SK-N-SH (cell line): ENCODE measurements around the gene IGF1R. TPM values are rescaled to one million over a fixed set of nuclear protein-coding genes. Genes with fewer than 3 reads are reported as not detected.

ENCODE experiments used
- CTCF ChIA-PET: fragments of 300-600, 350-600 bp; formaldehyde crosslinking; extraction: SDS; loops from one replicate; lab custom pipeline; 2021; lab: Yijun Ruan, JAX
- POLR2A ChIA-PET: fragments of 350-600 bp; sonication (Branson Sonifier 250); formaldehyde crosslinking; extraction: SDS; loops from one replicate; lab custom pipeline; 2020; ENCODE audit warnings: antibody characterized with exemption, inconsistent platforms; lab: Yijun Ruan, JAX
- DNase-seq: peaks from one replicate; pipeline ENCODE4 v3.0.0; 2012
- H2AFZ ChIP-seq: fragments of 200-600 bp; sonication (generic); 2 replicates; pipeline ENCODE4 v1.8.1; 2016; ENCODE audit warnings: antibody characterized with exemption, mild to moderate bottlenecking, low read depth
- H3F3A ChIP-seq: fragments of 200-600 bp; sonication (generic); replicated peaks from 2 replicates; pipeline ENCODE3; 2016; ENCODE audit warnings: antibody characterized with exemption, mild to moderate bottlenecking; ENCODE audit not compliant: insufficient read depth
- H3K27ac ChIP-seq, 2 experiments: fragments of 200-500 bp in 1 of 2; fragments of 200-600 bp in 1 of 2; sonication (Bioruptor generic) in 1 of 2; sonication (generic), shearing (Covaris generic) in 1 of 2; 2 replicates each; pipeline versions ENCODE4 v1.5.1 to v1.6.1; 2014 to 2016; ENCODE audit warnings: low read depth in 2 of 2, inconsistent platforms in 1 of 2, low read length in 1 of 2, mild to moderate bottlenecking in 1 of 2, mixed read lengths in 1 of 2
- H3K27me3 ChIP-seq: fragments of 200-600 bp; sonication (generic), shearing (Covaris generic); 2 replicates; pipeline ENCODE4 v1.6.1; 2016; ENCODE audit warnings: mixed run types; ENCODE audit not compliant: insufficient read depth
- H3K36me3 ChIP-seq, 2 experiments: fragments of 200-500 bp in 1 of 2; fragments of 200-600 bp in 1 of 2; sonication (Bioruptor generic) in 1 of 2; sonication (generic) in 1 of 2; replicated peaks in 1 of 2; 2 replicates each; pipeline versions ENCODE3 to v1.5.1; 2014 to 2016; ENCODE audit warnings: low read length in 1 of 2, mild to moderate bottlenecking in 1 of 2; ENCODE audit not compliant: insufficient read depth in 2 of 2, control insufficient read depth in 1 of 2
- H3K4me1 ChIP-seq, 2 experiments: fragments of 200-500 bp in 1 of 2; fragments of 200-600 bp in 1 of 2; sonication (Bioruptor generic) in 1 of 2; sonication (generic), shearing (Covaris generic) in 1 of 2; 2 replicates each; pipeline versions ENCODE4 v1.5.1 to v1.6.1; 2014 to 2016; ENCODE audit warnings: low read depth in 1 of 2, low read length in 1 of 2, mixed run types in 1 of 2; ENCODE audit not compliant: insufficient read depth in 2 of 2, control insufficient read depth in 1 of 2
- H3K4me2 ChIP-seq: fragments of 200-600 bp; sonication (generic), shearing (Covaris generic); 2 replicates; pipeline ENCODE4 v1.6.1; 2017; ENCODE audit warnings: mixed run types
- H3K4me3 ChIP-seq, 2 experiments: fragments of 200-500 bp in 1 of 2; fragments of 200-600 bp in 1 of 2; sonication (Bioruptor generic) in 1 of 2; sonication (generic), shearing (Covaris generic) in 1 of 2; 2 replicates each; pipeline versions ENCODE4 v1.5.1 to v1.8.1; 2014 to 2016; ENCODE audit warnings: low read depth in 2 of 2, inconsistent platforms in 1 of 2, low read length in 1 of 2, mild to moderate bottlenecking in 1 of 2, mixed read lengths in 1 of 2, moderate library complexity in 1 of 2
- H3K79me2 ChIP-seq: fragments of 200-600 bp; sonication (generic); 2 replicates; pipeline ENCODE4 v1.8.1; 2017; ENCODE audit warnings: mild to moderate bottlenecking; ENCODE audit not compliant: insufficient read depth
- H3K9ac ChIP-seq: fragments of 200-600 bp; sonication (generic); 2 replicates; pipeline ENCODE4 v1.6.1; 2017; ENCODE audit warnings: mixed run types
- H3K9me2 ChIP-seq: fragments of 200-600 bp; sonication (generic); 2 replicates; pipeline ENCODE4 v1.6.1; 2017; ENCODE audit warnings: mixed run types
- H3K9me3 ChIP-seq: fragments of 200-600 bp; sonication (generic); 2 replicates; pipeline ENCODE4 v1.6.1; 2017; ENCODE audit warnings: mixed run types, mild to moderate bottlenecking, moderate library complexity
- H4K20me1 ChIP-seq: fragments of 200-600 bp; sonication (generic); 2 replicates; pipeline ENCODE4 v1.6.1; 2017; ENCODE audit warnings: mild to moderate bottlenecking, mixed run types; ENCODE audit not compliant: insufficient read depth
- CTCF ChIP-seq: fragments of 200-600 bp; sonication (generic); IDR thresholded peaks from 2 replicates; pipeline ENCODE4 v1.6.1; 2017; ENCODE audit warnings: antibody characterized with exemption, mild to moderate bottlenecking, moderate library complexity
- ELF1 ChIP-seq: IDR thresholded peaks from 2 replicates; pipeline ENCODE4 v1.4.0; 2012
- FOSL2 ChIP-seq: IDR thresholded peaks from 2 replicates; pipeline ENCODE4 v1.4.0; 2012; ENCODE audit warnings: low read depth, mild to moderate bottlenecking, moderate library complexity, borderline replicate concordance
- FOXJ3 ChIP-seq: sonication (generic); formaldehyde crosslinking; IDR thresholded peaks from 2 replicates; pipeline ENCODE4 v1.5.1; 2020; ENCODE audit warnings: mild to moderate bottlenecking, missing genetic modification reagents
- GATA2 ChIP-seq: sonication (generic); formaldehyde crosslinking; IDR thresholded peaks from 2 replicates; pipeline ENCODE4 v1.5.0; 2020; ENCODE audit warnings: mild to moderate bottlenecking, missing genetic modification reagents
- MEF2A ChIP-seq: IDR thresholded peaks from 2 replicates; pipeline ENCODE4 v1.4.0; 2012; ENCODE audit warnings: low read depth, borderline replicate concordance
- MXI1 ChIP-seq: IDR thresholded peaks from 2 replicates; pipeline ENCODE4 v1.6.1; 2012; ENCODE audit warnings: mild to moderate bottlenecking, low read depth, low read length, improper control_type of control experiment
- NFIC ChIP-seq: IDR thresholded peaks from 2 replicates; pipeline ENCODE4 v1.4.0; 2012; ENCODE audit warnings: borderline replicate concordance
- NRF1 ChIP-seq: IDR thresholded peaks from 2 replicates; pipeline ENCODE4 v1.6.1; 2012; ENCODE audit warnings: low read depth, mild to moderate bottlenecking, low read length
- PBX3 ChIP-seq: IDR thresholded peaks from 2 replicates; pipeline ENCODE4; 2012
- RAD21 ChIP-seq: IDR thresholded peaks from 2 replicates; pipeline ENCODE4 v1.6.1; 2012; ENCODE audit warnings: mild to moderate bottlenecking, low read length
- RCOR1 ChIP-seq: fragments of 150-350 bp; IDR thresholded peaks from 2 replicates; pipeline ENCODE4 v1.6.1; 2017; ENCODE audit warnings: antibody characterized with exemption, low read length
- REST ChIP-seq: IDR thresholded peaks from 2 replicates; pipeline ENCODE4 v1.6.1; 2012; ENCODE audit warnings: mild to moderate bottlenecking, low read depth, low read length, moderate library complexity
- SMC3 ChIP-seq: IDR thresholded peaks from 2 replicates; pipeline ENCODE4 v1.6.1; 2012; ENCODE audit warnings: low read depth, low read length, improper control_type of control experiment
- TCF12 ChIP-seq: IDR thresholded peaks from 2 replicates; pipeline ENCODE4 v1.4.0; 2012
- TEAD4 ChIP-seq: IDR thresholded peaks from 2 replicates; pipeline ENCODE4 v1.4.0; 2012; ENCODE audit warnings: mild to moderate bottlenecking, borderline replicate concordance; ENCODE audit not compliant: insufficient read depth
- USF2 ChIP-seq: fragments of 150-350 bp; IDR thresholded peaks from 2 replicates; pipeline ENCODE4 v1.6.1; 2017; ENCODE audit warnings: antibody characterized with exemption, low read length, low read depth, borderline replicate concordance
- WGBS: methylation state at CpG from one replicate; pipeline ENCODE4 v1.1.6; 2017; ENCODE audit warnings: low lambda C conversion rate; 5-methylcytosine and 5-hydroxymethylcytosine counted together
- polyA plus RNA-seq, 3 experiments: library from polyadenylated mRNA; depleted of rRNA; stranded (reverse); fragments of >200 nt; gene quantifications; 2 replicates each; pipeline ENCODE4 v1.2.3, GENCODE V29; 2012

The IGF1R gene
- polyA plus RNA-seq, 1 of the 3 experiments (the other 2 are of a cell fraction), result 9.5 TPM

GRCh38 chr15:98931004-98931403 is 282.7 kb downstream of the IGF1R start:
- H4K20me1 ChIP-seq, result no peaks in the 10 kb centered on the region
- H3K4me1 ChIP-seq, result peaks cover 0 to 10% of the 10 kb centered on the region in 2 experiments; a peak in 2 of 4 replicates
- no peak overlapping the region for H3K4me2 ChIP-seq
- no peak for DNase-seq
- H3K27me3 ChIP-seq, result no peaks in the 10 kb centered on the region
- TF ChIP-seq TCF12 (no peak), ELF1 (no peak), NRF1 (no peak), MXI1 (no peak), CTCF (no peak), USF2 (no peak), MEF2A (no peak), TEAD4 (no peak), FOXJ3 (CRISPR knock-in tag) (no peak), REST (no peak), RCOR1 (no peak), NFIC (no peak), RAD21 (no peak), GATA2 (no peak), SMC3 (no peak), FOSL2 (no peak), PBX3 (no peak)
- ChIA-PET CTCF (interaction anchor here (0.8 kb wide), 1 partner anchor 141 kb away, joined by 3 read pairs; no protein-coding TSS in a partner anchor), POLR2A (no interaction called here)
- H3K4me3 ChIP-seq, result no peak overlapping the region
- no peak overlapping the region for H3K27ac ChIP-seq
- H3K9me3 ChIP-seq, result no peaks in the 10 kb centered on the region
- peaks cover 18 to 30% of the 10 kb centered on the region in 2 experiments for H3K36me3 ChIP-seq
- H3K79me2 ChIP-seq, result no peaks in the 10 kb centered on the region
- no peaks in the 10 kb centered on the region for H3F3A ChIP-seq
- 97% methylated on average over 4 of the region's 4 CpGs for WGBS
- no peaks in the 10 kb centered on the region for H3K9me2 ChIP-seq
- no peak overlapping the region for H3K9ac ChIP-seq
- no peak overlapping the region for H2AFZ ChIP-seq
